ENCODE results near the gene NEMP1. TPM values are rescaled to one million over a fixed set of nuclear protein-coding genes. Genes with fewer than 3 reads are reported as not detected.

NEMP1 gene
- polyA plus RNA-seq, 1 donor from 2014 or later, result 6.8 TPM

GRCh38 chr12:57005980-57006808, 72.4 kb downstream of the NEMP1 start, which contains the start of gene ZBTB39:
Gene ZBTB39, minus strand, starts transcription at chr12:57006546. Its CDS starts 1,629 bp downstream, at chr12:57004917.
- TF ChIP-seq POLR2AphosphoS5 (IDR thresholded peaks at IDR 0.05) (no peak), REST (IDR thresholded peaks at IDR 0.05; ENCODE audit: borderline replicate concordance) (no peak), EZH2 (IDR thresholded peaks at IDR 0.05; ENCODE audit: borderline replicate concordance, insufficient read depth, low read length, poor library complexity, severe bottlenecking) (no peak), RAD21 (conservative IDR thresholded peaks at IDR 0.05) (peak; percentile 11), MXI1 (conservative IDR thresholded peaks at IDR 0.05; ENCODE audit: poor library complexity, severe bottlenecking) (peak; percentile 31), TAF1 (IDR thresholded peaks at IDR 0.05; ENCODE audit: low read depth) (peak; percentile 38), CTCF (IDR thresholded peaks at IDR 0.05; ENCODE audit: poor library complexity, severe bottlenecking) (peak; percentile 69), SMC3 (conservative IDR thresholded peaks at IDR 0.05; ENCODE audit: poor library complexity) (no peak), EP300 (conservative IDR thresholded peaks at IDR 0.05; ENCODE audit: poor library complexity, severe bottlenecking) (no peak)
- peak within 1 kb of the TSS; percentile 14 for H3K27ac ChIP-seq (ENCODE audit: low read length)
- H3K9ac ChIP-seq (ENCODE audit: low read length), result peak within 1 kb of the TSS; percentile 79
- H3K4me2 ChIP-seq (ENCODE audit: low read length), result peak within 1 kb of the TSS; percentile 84
- no peaks in the 10 kb centered on the region for H3K9me2 ChIP-seq (ENCODE audit: insufficient read depth, low read length)
- H3K27me3 ChIP-seq (ENCODE audit: insufficient read depth, low read depth, low read length), result no peaks in the 10 kb centered on the region
- H3F3A ChIP-seq (ENCODE audit: insufficient read depth, low read length, poor library complexity, severe bottlenecking), result no peaks in the 10 kb centered on the region
- no peaks in the 10 kb centered on the region for H3K36me3 ChIP-seq (ENCODE audit: insufficient read depth, low read length)
- no peaks in the 10 kb centered on the region for H4K20me1 ChIP-seq (ENCODE audit: insufficient read depth)
- no peaks in the 10 kb centered on the region for H3K9me3 ChIP-seq (ENCODE audit: low read length)
- H3K4me3 ChIP-seq (ENCODE audit: low read length), result peak within 1 kb of the TSS; percentile 90
- H3K79me2 ChIP-seq (replicated peaks; ENCODE audit: insufficient read depth, low read length), result peaks cover 37% of the 10 kb centered on the region
- H2AFZ ChIP-seq (ENCODE audit: low read depth, low read length), result peak within 1 kb of the TSS; percentile 66

Other genes starting within 250 kb of the NEMP1 start
- 0.63 TPM in 1 of 2 replicates, not detected in the other for gene SDR9C7, start 144.4 kb downstream of the NEMP1 start, polyA plus RNA-seq
- gene RDH16, start 121.2 kb downstream of the NEMP1 start, polyA plus RNA-seq, result 0.66 and 1.0 TPM in 2 replicates
- 6.4 and 7.3 TPM in 2 replicates for gene ZBTB39, start 72.2 kb downstream of the NEMP1 start, polyA plus RNA-seq
- 2.5 TPM in 1 of 2 replicates, not detected in the other for gene TAC3, start 62.3 kb downstream of the NEMP1 start, polyA plus RNA-seq
- gene MYO1A, start 28.7 kb downstream of the NEMP1 start, polyA plus RNA-seq, result not detected in 2 replicates
- gene NAB2, start 10.3 kb upstream of the NEMP1 start, polyA plus RNA-seq, result 15.6 and 16.4 TPM in 2 replicates
- gene STAT6, start 32.6 kb upstream of the NEMP1 start, polyA plus RNA-seq, result not detected in 2 replicates
- 18.2 and 27.7 TPM in 2 replicates for gene LRP1, start 49.7 kb upstream of the NEMP1 start, polyA plus RNA-seq
- gene LRP1-AS, start 68.8 kb upstream of the NEMP1 start, polyA plus RNA-seq, result not detected in 2 replicates
- gene NXPH4, start 138.0 kb upstream of the NEMP1 start, polyA plus RNA-seq, result 0.53 TPM in 1 of 2 replicates, not detected in the other
- 38.2 and 42.2 TPM in 2 replicates for gene SHMT2, start 150.9 kb upstream of the NEMP1 start, polyA plus RNA-seq
- gene STAC3, start 172.4 kb upstream of the NEMP1 start, polyA plus RNA-seq, result 1.3 and 2.9 TPM in 2 replicates